HepG2 (cell line): ENCODE data around the gene CLASP2. TPM values are rescaled to one million over a fixed set of nuclear protein-coding genes. Genes with fewer than 3 reads are reported as not detected.

ENCODE experiments used
- ATAC-seq: fragments of 200-7000 bp; cut with Tn5 transposase; 3 replicates; pipeline ENCODE4 v1.9.1; 2020; ENCODE audit warnings: mild to moderate bottlenecking, moderate library complexity
- BruUV-seq: library from RNA; stranded (reverse); fragments of 400-500 nt; replicated peaks from 2 replicates; lab custom pipeline; 2021; lab: Mats Ljungman, UMichigan
- CTCF ChIA-PET: fragments of 300-600 bp; formaldehyde crosslinking; extraction: SDS; loops from one replicate; lab custom pipeline; 2021; ENCODE audit warnings: low total read pairs, inconsistent platforms, low intra/inter-chr PET ratio; lab: Yijun Ruan, JAX
- POLR2A ChIA-PET: fragments of 350-600 bp; sonication (Branson Sonifier 250); formaldehyde crosslinking; loops from one replicate; lab custom pipeline; 2020; ENCODE audit warnings: antibody characterized with exemption, inconsistent platforms; lab: Yijun Ruan, JAX
- DNase-seq: peaks from one replicate; pipeline ENCODE4 v3.0.0-alpha.2; 2015; ENCODE audit warnings: low spot score
- FAIRE-seq: peaks from 3 replicates; lab custom pipeline; 2011; peaks lifted over from hg19 to GRCh38; lab: Jason Lieb, UNC
- H2AFZ ChIP-seq: one replicate; pipeline ENCODE4 v1.6.1; 2011; ENCODE audit warnings: low read length, inconsistent platforms
- H3K27ac ChIP-seq: fragments of 300-600 bp; 3 replicates; pipeline ENCODE4 v1.8.0; 2011; ENCODE audit warnings: mixed run types, mild to moderate bottlenecking, mixed read lengths, low read length, inconsistent platforms; ENCODE audit not compliant: insufficient read depth; ENCODE audit errors: extremely low read length
- H3K27me3 ChIP-seq, 2 experiments: fragments of 200-600 bp in 1 of 2; 2 replicates in 1 of 2; 3 replicates in 1 of 2; pipeline versions ENCODE4 v1.6.0 to v1.8.0; 2011; ENCODE audit warnings: low read length in 2 of 2, mild to moderate bottlenecking in 2 of 2, moderate library complexity in 2 of 2, inconsistent platforms in 1 of 2; ENCODE audit not compliant: insufficient read depth in 2 of 2, control insufficient read depth in 1 of 2
- H3K36me3 ChIP-seq, 2 experiments: fragments of 200-600 bp in 1 of 2; replicated peaks in 1 of 2; 2 replicates in 1 of 2; 3 replicates in 1 of 2; pipeline versions ENCODE4 v1.5.1 to v1.8.0; 2011; ENCODE audit warnings: low read length in 2 of 2, inconsistent platforms in 1 of 2; ENCODE audit not compliant: insufficient read depth in 2 of 2, control insufficient read depth in 1 of 2
- H3K4me1 ChIP-seq: 2 replicates; pipeline ENCODE4 v1.5.1; 2012; ENCODE audit warnings: low read length, inconsistent platforms; ENCODE audit not compliant: insufficient read depth
- H3K4me2 ChIP-seq: 2 replicates; pipeline ENCODE4 v1.6.0; 2011; ENCODE audit warnings: low read depth, low read length, inconsistent platforms
- H3K4me3 ChIP-seq, 3 experiments: fragments of 200-600 bp in 1 of 3; sonication (generic), shearing (Covaris generic) in 1 of 3; replicated peaks in 1 of 3; 2 replicates each; pipeline ENCODE4 v1.5.1; 2011 to 2016; ENCODE audit warnings: low read length in 3 of 3, inconsistent platforms in 2 of 3, low read depth in 2 of 3, mild to moderate bottlenecking in 2 of 3, control low read depth in 1 of 3, mixed read lengths in 1 of 3; ENCODE audit not compliant: insufficient read depth in 1 of 3
- H3K79me2 ChIP-seq: one replicate; pipeline ENCODE4 v1.6.1; 2011; ENCODE audit warnings: low read length, inconsistent platforms; ENCODE audit not compliant: insufficient read depth
- H3K9ac ChIP-seq: 2 replicates; pipeline ENCODE4 v1.6.0; 2011; ENCODE audit warnings: mild to moderate bottlenecking, low read depth, low read length, inconsistent platforms; ENCODE audit not compliant: insufficient read depth
- H3K9me3 ChIP-seq: 2 replicates; pipeline ENCODE4 v1.5.1; 2012; ENCODE audit warnings: mild to moderate bottlenecking, low read length
- H4K20me1 ChIP-seq: 2 replicates; pipeline ENCODE4 v1.6.0; 2011; ENCODE audit warnings: inconsistent platforms, mild to moderate bottlenecking, low read length, moderate library complexity; ENCODE audit not compliant: insufficient read depth
- CREM ChIP-seq, 2 experiments: sonication (generic) in 1 of 2; formaldehyde crosslinking in 1 of 2; IDR thresholded peaks; 2 replicates each; pipeline versions ENCODE4 v1.4.0 to v1.6.1; 2016 to 2020; ENCODE audit warnings: antibody characterized with exemption in 1 of 2, mild to moderate bottlenecking in 1 of 2, missing genetic modification reagents in 1 of 2
- DDIT3 ChIP-seq: sonication (generic); formaldehyde crosslinking; IDR thresholded peaks from 2 replicates; pipeline ENCODE4 v1.4.0; 2020; ENCODE audit warnings: mild to moderate bottlenecking, missing genetic modification reagents
- GFI1 ChIP-seq: sonication (generic); formaldehyde crosslinking; IDR thresholded peaks from 2 replicates; pipeline ENCODE4 v1.5.0; 2020; ENCODE audit warnings: missing genetic modification reagents, mild to moderate bottlenecking, borderline replicate concordance
- HMGA1 ChIP-seq: sonication (generic); formaldehyde crosslinking; conservative IDR thresholded peaks from 2 replicates; pipeline ENCODE4 v1.4.0; 2020; ENCODE audit warnings: missing genetic modification reagents
- KLF6 ChIP-seq: IDR thresholded peaks from 2 replicates; pipeline ENCODE4 v1.8.0; 2016; ENCODE audit warnings: missing biosample characterization, missing genetic modification reagents
- LBX2 ChIP-seq: sonication (generic); formaldehyde crosslinking; IDR thresholded peaks from 2 replicates; pipeline ENCODE4 v1.5.0; 2020; ENCODE audit warnings: missing genetic modification reagents, mild to moderate bottlenecking, borderline replicate concordance
- MAFF ChIP-seq: IDR thresholded peaks from 2 replicates; pipeline ENCODE4 v1.6.1; 2011; ENCODE audit warnings: low read depth, low read length, improper control_type of control experiment
- MIXL1 ChIP-seq: IDR thresholded peaks from 2 replicates; pipeline ENCODE4 v1.6.1; 2016
- MTERF4 ChIP-seq: sonication (generic); formaldehyde crosslinking; IDR thresholded peaks from 2 replicates; pipeline ENCODE4 v1.8.0; 2023; ENCODE audit warnings: mild to moderate bottlenecking, missing genetic modification reagents
- MTF1 ChIP-seq: sonication (generic); formaldehyde crosslinking; IDR thresholded peaks from 2 replicates; pipeline ENCODE4 v1.5.0; 2020; ENCODE audit warnings: missing genetic modification reagents
- NFE2 ChIP-seq: sonication (generic); formaldehyde crosslinking; IDR thresholded peaks from 2 replicates; pipeline ENCODE4 v1.4.0; 2020; ENCODE audit warnings: missing genetic modification reagents
- NFE2L2 ChIP-seq: fragments of 150-350 bp; IDR thresholded peaks from 2 replicates; pipeline ENCODE4 v1.6.1; 2014; ENCODE audit warnings: low read length
- PRPF4 ChIP-seq: fragments of 200-400 bp; formaldehyde crosslinking; IDR thresholded peaks from 2 replicates; pipeline ENCODE4 v1.6.1; 2016; ENCODE audit warnings: low read length, low read depth; ENCODE audit not compliant: poor library complexity, severe bottlenecking
- RARG ChIP-seq: sonication (generic); formaldehyde crosslinking; IDR thresholded peaks from 2 replicates; pipeline ENCODE4 v1.4.0; 2020; ENCODE audit warnings: low read depth, mild to moderate bottlenecking, missing genetic modification reagents
- SAFB2 ChIP-seq: sonication (generic); formaldehyde crosslinking; IDR thresholded peaks from 2 replicates; pipeline ENCODE4 v1.5.1; 2020; ENCODE audit warnings: missing genetic modification reagents, low read depth, mild to moderate bottlenecking, borderline replicate concordance
- TOPORS ChIP-seq: sonication (generic); formaldehyde crosslinking; IDR thresholded peaks from 2 replicates; pipeline ENCODE4 v1.8.0; 2023; ENCODE audit warnings: mild to moderate bottlenecking, missing genetic modification reagents
- ZNF326 ChIP-seq: sonication (generic); formaldehyde crosslinking; IDR thresholded peaks from 2 replicates; pipeline ENCODE4 v1.4.0; 2020; ENCODE audit warnings: missing genetic modification reagents, borderline replicate concordance
- ZNF432 ChIP-seq: sonication (generic); formaldehyde crosslinking; IDR thresholded peaks from 2 replicates; pipeline ENCODE4 v1.5.0; 2020; ENCODE audit warnings: missing genetic modification reagents, mild to moderate bottlenecking, borderline replicate concordance
- ZNF574 ChIP-seq: sonication (generic); formaldehyde crosslinking; IDR thresholded peaks from 2 replicates; pipeline ENCODE4 v1.4.0; 2020; ENCODE audit warnings: missing genetic modification reagents
- ZNF576 ChIP-seq: sonication (generic); formaldehyde crosslinking; IDR thresholded peaks from 2 replicates; pipeline ENCODE4 v1.4.0; 2020; ENCODE audit warnings: mild to moderate bottlenecking, missing genetic modification reagents
- ZNF747 ChIP-seq: sonication (generic); formaldehyde crosslinking; IDR thresholded peaks from 2 replicates; pipeline ENCODE4 v1.8.1; 2023; ENCODE audit warnings: missing genetic modification reagents, mild to moderate bottlenecking, borderline replicate concordance
- WGBS: methylation state at CpG from one replicate; pipeline ENCODE4 v1.1.6; 2017; ENCODE audit warnings: low lambda C conversion rate; 5-methylcytosine and 5-hydroxymethylcytosine counted together
- in situ Hi-C: cut with HindIII; loops from 2 replicates; pipeline ENCODE4 v1.10.0; 2017; ENCODE audit warnings: low pct_unique_long_range_greater_than_20kb; ENCODE audit not compliant: extremely low pct_ligation_motif_present
- intact Hi-C: fragments of 100-400 bp; cut with micrococcal nuclease; formaldehyde crosslinking; loops from one replicate; pipeline ENCODE4 v1.10.0; 2022; ENCODE audit not compliant: unreplicated experiment
- polyA plus RNA-seq, 8 experiments: library from polyadenylated mRNA; depleted of rRNA in 3 of 8; stranded (reverse) in 7 of 8; unstranded in 1 of 8; fragments of >200 nt; fragmentation: Illumina TruSeq in 4 of 8; extraction: Trizol in 4 of 8; gene quantifications; 2 replicates each; pipeline versions ENCODE4 v1.2.1 to v1.2.3, GENCODE V29; 2011 to 2016; ENCODE audit warnings: low read depth in 4 of 8, missing spikeins in 1 of 8, mixed read lengths in 1 of 8; ENCODE audit not compliant: insufficient read depth in 1 of 8
- total RNA-seq, 5 experiments: library from RNA; depleted of rRNA; stranded (reverse); fragments of >200 nt; fragmentation: Illumina TruSeq; extraction: Trizol; gene quantifications; 2 replicates each; pipeline ENCODE4 v1.2.3, GENCODE V29; 2016; ENCODE audit warnings: low read depth in 1 of 5

CLASP2 gene
- total and polyA plus RNA-seq, 2 of the 13 experiments (the other 11 are each of a cell fraction or from before 2014, with no cell fraction given): 15.7 to 34.8 TPM

GRCh38 chr3:33624756-33625155 lies 93.3 kb downstream of the CLASP2 start (continued):
- TF ChIP-seq GFI1 (CRISPR knock-in tag) (no peak), DDIT3 (CRISPR knock-in tag) (no peak), ZNF326 (CRISPR knock-in tag) (no peak), ZNF747 (CRISPR knock-in tag) (no peak), NFE2L2 (no peak), KLF6 (CRISPR knock-in tag) (no peak)
- TF ChIP-seq, all 625 proteins: peak for 0

- ATAC-seq: no peak
- TF ChIP-seq LBX2 (CRISPR knock-in tag) (no peak), MAFF (no peak), PRPF4 (no peak), MTERF4 (CRISPR knock-in tag) (no peak), ZNF576 (no peak), MIXL1 (CRISPR knock-in tag) (no peak), RARG (CRISPR knock-in tag) (no peak), TOPORS (CRISPR knock-in tag) (no peak), CREM (IDR thresholded peaks at IDR 0.05) (no peak), CREM (CRISPR knock-in tag; IDR thresholded peaks at IDR 0.05) (no peak), ZNF574 (CRISPR knock-in tag) (no peak), SAFB2 (no peak), HMGA1 (no peak), MTF1 (CRISPR knock-in tag) (no peak), NFE2 (CRISPR knock-in tag) (no peak), ZNF432 (CRISPR knock-in tag) (no peak)
These were observed 105.0 kb downstream of the CLASP2 start for GRCh38 chr3:33613041-33613440.

More at GRCh38 chr3:33613041-33613440, 105.0 kb downstream of the CLASP2 start:
- Histone ChIP-seq H3K36me3 (peaks cover 0 to 4% of the 10 kb centered on the region in 2 experiments; a peak in 2 of 5 replicates), H4K20me1 (no peaks in the 10 kb centered on the region), H3K9me3 (no peaks in the 10 kb centered on the region), H3K9ac (no peak overlapping the region), H3K79me2 (no peaks in the 10 kb centered on the region), H2AFZ (no peak overlapping the region), H3K27ac (no peak overlapping the region), H3K4me2 (no peak overlapping the region), H3K27me3 (no peaks in the 10 kb centered on the region), H3K4me3 (no peak overlapping the region), H3K4me1 (no peaks in the 10 kb centered on the region)
- FAIRE-seq (no peak), DNase-seq (no peak)
- WGBS: 87% methylated on average over 1 of the region's 1 CpG
- ChIA-PET CTCF (no interaction called here), POLR2A (no interaction called here)
- in situ Hi-C loops: no loop called here
- intact Hi-C loops: no loop called here
- BruUV-seq: no TSS peak
